ENCODE results near the gene FIG4.
"Not testable (repeated sequence)": the region's sequence is repeated elsewhere in the genome, so short reads cannot be mapped to it uniquely, and the experiment has no call there.

DNA sequence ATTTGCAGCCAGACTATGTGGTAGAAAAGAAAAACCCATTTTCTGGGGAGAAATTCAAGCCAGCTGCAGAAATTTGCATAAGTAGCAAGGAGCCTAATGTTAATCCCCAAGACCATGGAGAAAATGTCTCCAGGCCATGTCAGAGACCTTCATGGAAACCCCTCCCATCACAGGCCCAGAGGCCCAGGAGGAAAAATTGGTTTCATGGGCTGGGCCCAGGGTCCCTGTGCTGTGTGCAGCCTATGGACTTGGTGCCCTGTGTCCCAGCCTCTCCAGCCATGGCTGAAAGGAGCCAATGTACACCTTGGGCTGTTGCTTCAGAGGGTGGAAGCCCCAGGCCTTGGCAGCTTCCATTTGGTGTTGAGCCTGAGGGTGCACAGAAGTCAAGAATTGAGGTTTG lies 140.3 kb downstream of the FIG4 start:
- TF ChIP-seq, protein P1, sequence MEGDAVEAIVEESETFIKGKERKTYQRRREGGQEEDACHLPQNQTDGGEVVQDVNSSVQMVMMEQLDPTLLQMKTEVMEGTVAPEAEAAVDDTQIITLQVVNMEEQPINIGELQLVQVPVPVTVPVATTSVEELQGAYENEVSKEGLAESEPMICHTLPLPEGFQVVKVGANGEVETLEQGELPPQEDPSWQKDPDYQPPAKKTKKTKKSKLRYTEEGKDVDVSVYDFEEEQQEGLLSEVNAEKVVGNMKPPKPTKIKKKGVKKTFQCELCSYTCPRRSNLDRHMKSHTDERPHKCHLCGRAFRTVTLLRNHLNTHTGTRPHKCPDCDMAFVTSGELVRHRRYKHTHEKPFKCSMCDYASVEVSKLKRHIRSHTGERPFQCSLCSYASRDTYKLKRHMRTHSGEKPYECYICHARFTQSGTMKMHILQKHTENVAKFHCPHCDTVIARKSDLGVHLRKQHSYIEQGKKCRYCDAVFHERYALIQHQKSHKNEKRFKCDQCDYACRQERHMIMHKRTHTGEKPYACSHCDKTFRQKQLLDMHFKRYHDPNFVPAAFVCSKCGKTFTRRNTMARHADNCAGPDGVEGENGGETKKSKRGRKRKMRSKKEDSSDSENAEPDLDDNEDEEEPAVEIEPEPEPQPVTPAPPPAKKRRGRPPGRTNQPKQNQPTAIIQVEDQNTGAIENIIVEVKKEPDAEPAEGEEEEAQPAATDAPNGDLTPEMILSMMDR (IDR thresholded peaks at IDR 0.05): not testable (repeated sequence)
- not testable (repeated sequence) for TF ChIP-seq POLR2A (IDR thresholded peaks at IDR 0.05)
